Measurements from ENCODE around the gene GALNT10. TPM values are rescaled to one million over a fixed set of nuclear protein-coding genes. Genes with fewer than 3 reads are reported as not detected.

Gene GALNT10
- total and polyA plus RNA-seq, 10 of the 15 experiments (the other 5 are each of a cell fraction or from before 2014, with no cell fraction given): 3.9 to 35.4 (median 15.5) TPM

GRCh38 chr5:154428208-154428607 is 237.7 kb downstream of the GALNT10 start:
- 93% methylated on average over 3 of the region's 3 CpGs for WGBS (ENCODE audit: insufficient coverage, insufficient replicate concordance, low lambda C conversion rate, missing lambda C conversion rate)
- Histone ChIP-seq H3K4me2 (ENCODE audit: control insufficient read depth, insufficient read depth) (no peak overlapping the region), H3K4me3 (no peak overlapping the region), H3K27me3 (replicated peaks in 1 of 2; ENCODE audit: control insufficient read depth in 2 of 2, insufficient read depth in 2 of 2, low read length in 1 of 2) (no peaks in the 10 kb centered on the region), H4K20me1 (ENCODE audit: control insufficient read depth, insufficient read depth) (no peaks in the 10 kb centered on the region), H3K9ac (ENCODE audit: control insufficient read depth, insufficient read depth, low read length) (no peak overlapping the region), H3K27ac (ENCODE audit: control insufficient read depth, insufficient read depth) (no peak overlapping the region), H3K9me3 (replicated peaks; ENCODE audit: control insufficient read depth, insufficient read depth, low read length) (no peaks in the 10 kb centered on the region), H2AFZ (ENCODE audit: control insufficient read depth, low read depth, low read length) (no peak overlapping the region), H3K4me1 (ENCODE audit: control insufficient read depth, insufficient read depth, low read length) (no peaks in the 10 kb centered on the region), H3K36me3 (ENCODE audit: control insufficient read depth in 2 of 2, insufficient read depth in 2 of 2, low read length in 1 of 2) (no peaks in the 10 kb centered on the region; a peak in 1 of 4 replicates), H3K79me2 (ENCODE audit: control insufficient read depth, insufficient read depth, low read length) (no peaks in the 10 kb centered on the region)
- RAD21 ChIA-PET (ENCODE audit: unreplicated experiment): no interaction called here
- ATAC-seq (no peak), FAIRE-seq (no peak), DNase-seq (ENCODE audit: low read depth, low spot score) (no peak)
- CTCF ChIA-PET: no interaction called here
- POLR2A ChIA-PET: no interaction called here
- TF ChIP-seq SIX5 (IDR thresholded peaks at IDR 0.05; ENCODE audit: low read depth, low read length, severe bottlenecking) (no peak), USF1 (IDR thresholded peaks at IDR 0.05; ENCODE audit: borderline replicate concordance, extremely low read length, insufficient read depth, low read depth, low read length) (no peak), RELA (IDR thresholded peaks at IDR 0.05; ENCODE audit: borderline replicate concordance, partially characterized antibody) (no peak), ZBTB33 (IDR thresholded peaks at IDR 0.05) (no peak), RCOR1 (conservative IDR thresholded peaks at IDR 0.05; ENCODE audit: low read depth, low read length) (no peak), LARP7 (IDR thresholded peaks at IDR 0.05) (no peak), REST (IDR thresholded peaks at IDR 0.05; ENCODE audit: low read depth, low read length) (no peak)
- intact Hi-C loops (cut with micrococcal nuclease; ENCODE audit: unreplicated experiment) (no loop called here), in situ Hi-C loops (cut with MboI) (no loop called here)
- SMC1A ChIA-PET (ENCODE audit: uncharacterized antibody, unreplicated experiment): no interaction called here
- BruUV-seq (replicated peaks): no TSS peak
